GM10847 (cell line): ENCODE data around the gene SLC12A8.

Experiments used
- POLR2A ChIP-seq: IDR thresholded peaks from 2 replicates; pipeline ENCODE4 v1.6.1; 2011; ENCODE audit not compliant: insufficient read length; ENCODE audit errors: extremely low read depth

SLC12A8 gene

GRCh38 chr3:125194849-125195601 lies 17.5 kb downstream of the SLC12A8 start:
- TF ChIP-seq POLR2A: no peak

- no peak for TF ChIP-seq POLR2A
Observed at GRCh38 chr3:125194061-125194848, 18.3 kb downstream of the SLC12A8 start.

GRCh38 chr3:125192190-125193035 lies 20.1 kb downstream of the SLC12A8 start:
- no peak for TF ChIP-seq POLR2A

- TF ChIP-seq POLR2A: no peak
Observed at GRCh38 chr3:125191730-125192129, 20.8 kb downstream of the SLC12A8 start.

GRCh38 chr3:125191256-125191655 lies 21.3 kb downstream of the SLC12A8 start:
- no peak for TF ChIP-seq POLR2A

- no peak for TF ChIP-seq POLR2A
Observed at GRCh38 chr3:125190786-125191185, 21.8 kb downstream of the SLC12A8 start.

- no peak for TF ChIP-seq POLR2A
Observed at GRCh38 chr3:125189378-125190165, 23.0 kb downstream of the SLC12A8 start.

GRCh38 chr3:125188955-125189354 lies 23.6 kb downstream of the SLC12A8 start:
- TF ChIP-seq POLR2A: no peak

GRCh38 chr3:125187599-125187910 lies 25.0 kb downstream of the SLC12A8 start:
- TF ChIP-seq POLR2A: no peak

GRCh38 chr3:125186800-125187598 lies 25.5 kb downstream of the SLC12A8 start:
- no peak for TF ChIP-seq POLR2A

GRCh38 chr3:125186261-125186787 lies 26.2 kb downstream of the SLC12A8 start:
- no peak for TF ChIP-seq POLR2A

GRCh38 chr3:125185805-125186204 lies 26.7 kb downstream of the SLC12A8 start:
- no peak for TF ChIP-seq POLR2A

- no peak for TF ChIP-seq POLR2A
Observed at GRCh38 chr3:125179884-125180240, 32.7 kb downstream of the SLC12A8 start.

- no peak for TF ChIP-seq POLR2A
Observed at GRCh38 chr3:125179143-125179883, 33.2 kb downstream of the SLC12A8 start.

- no peak for TF ChIP-seq POLR2A
Observed at GRCh38 chr3:125177746-125178145, 34.8 kb downstream of the SLC12A8 start.
